ENCODE data around the gene C1orf21. TPM values are rescaled to one million over a fixed set of nuclear protein-coding genes. Genes with fewer than 3 reads are reported as not detected.

C1orf21 gene
- polyA plus RNA-seq, 3 donors: 0.23 to 1.1 (median 0.28) TPM

DNA sequence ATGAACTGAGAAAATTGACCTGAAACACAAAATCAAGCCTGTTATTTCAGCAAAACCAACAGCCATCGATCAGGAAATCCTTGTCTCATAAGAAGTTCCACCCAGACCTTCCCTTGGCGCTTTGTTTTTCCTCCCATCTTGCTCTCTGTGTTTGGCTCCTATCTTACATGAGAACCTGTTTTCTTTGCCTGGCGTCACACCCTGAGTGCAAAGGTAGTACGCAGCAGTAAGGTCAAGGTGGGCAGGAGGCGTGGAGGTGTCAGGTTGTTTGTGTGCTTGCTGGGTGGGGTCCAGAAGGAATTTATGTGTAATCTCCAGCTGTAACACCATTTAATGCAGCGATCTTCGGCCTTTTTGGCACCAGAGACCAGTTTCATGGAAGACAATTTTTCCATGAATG is 50.5 kb downstream of the C1orf21 start:
- no peaks in the 10 kb centered on the region for H4K20me1 ChIP-seq (ENCODE audit: insufficient read depth, low read length)
- H3K4me1 ChIP-seq (ENCODE audit: control insufficient read depth in 1 of 2, insufficient read depth in 2 of 2, low read length in 2 of 2): no peaks in the 10 kb centered on the region
- H3K9me3 Mint-ChIP-seq: no peaks in the 10 kb centered on the region
- H3K4me3 ChIP-seq (replicated peaks in 1 of 3; ENCODE audit: low read depth in 2 of 3, low read length in 3 of 3): no peak overlapping the region
- no peak overlapping the region for H3K27ac ChIP-seq (ENCODE audit: low read depth in 1 of 2, low read length in 2 of 2)
- H3K9me3 ChIP-seq (replicated peaks in 1 of 2; ENCODE audit: control insufficient read depth in 1 of 2, insufficient read depth in 1 of 2, low read length in 2 of 2): no peaks in the 10 kb centered on the region
- H3K36me3 ChIP-seq (replicated peaks in 1 of 2; ENCODE audit: control insufficient read depth in 1 of 2, insufficient read depth in 2 of 2, low read length in 2 of 2): no peaks in the 10 kb centered on the region
- H3K4me1 Mint-ChIP-seq: no peaks in the 10 kb centered on the region
- no peak overlapping the region for H2AFZ ChIP-seq (ENCODE audit: insufficient read depth, low read depth, low read length, poor library complexity, severe bottlenecking)
- H3K36me3 Mint-ChIP-seq: no peaks in the 10 kb centered on the region
- DNase-seq: no peak
- WGBS (ENCODE audit: insufficient coverage): 100% methylated on average over 3 of the region's 7 CpGs
- H3K4me2 ChIP-seq (replicated peaks; ENCODE audit: extremely low read depth, low read length, poor library complexity, severe bottlenecking): no peak overlapping the region
- H3K4me3 Mint-ChIP-seq: no peak overlapping the region
- H3K27me3 ChIP-seq (ENCODE audit: control insufficient read depth in 2 of 2, insufficient read depth in 2 of 2, low read length in 2 of 2): no peaks in the 10 kb centered on the region
- H3K27ac Mint-ChIP-seq: no peak overlapping the region
- intact Hi-C loops (cut with micrococcal nuclease): no loop called here
- no peaks in the 10 kb centered on the region for H3K79me2 ChIP-seq (ENCODE audit: insufficient read depth, low read length)
- TF ChIP-seq, protein P1, sequence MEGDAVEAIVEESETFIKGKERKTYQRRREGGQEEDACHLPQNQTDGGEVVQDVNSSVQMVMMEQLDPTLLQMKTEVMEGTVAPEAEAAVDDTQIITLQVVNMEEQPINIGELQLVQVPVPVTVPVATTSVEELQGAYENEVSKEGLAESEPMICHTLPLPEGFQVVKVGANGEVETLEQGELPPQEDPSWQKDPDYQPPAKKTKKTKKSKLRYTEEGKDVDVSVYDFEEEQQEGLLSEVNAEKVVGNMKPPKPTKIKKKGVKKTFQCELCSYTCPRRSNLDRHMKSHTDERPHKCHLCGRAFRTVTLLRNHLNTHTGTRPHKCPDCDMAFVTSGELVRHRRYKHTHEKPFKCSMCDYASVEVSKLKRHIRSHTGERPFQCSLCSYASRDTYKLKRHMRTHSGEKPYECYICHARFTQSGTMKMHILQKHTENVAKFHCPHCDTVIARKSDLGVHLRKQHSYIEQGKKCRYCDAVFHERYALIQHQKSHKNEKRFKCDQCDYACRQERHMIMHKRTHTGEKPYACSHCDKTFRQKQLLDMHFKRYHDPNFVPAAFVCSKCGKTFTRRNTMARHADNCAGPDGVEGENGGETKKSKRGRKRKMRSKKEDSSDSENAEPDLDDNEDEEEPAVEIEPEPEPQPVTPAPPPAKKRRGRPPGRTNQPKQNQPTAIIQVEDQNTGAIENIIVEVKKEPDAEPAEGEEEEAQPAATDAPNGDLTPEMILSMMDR (IDR thresholded peaks at IDR 0.05): no peak
- H3K27me3 Mint-ChIP-seq (ENCODE audit: low read depth in 3 of 3): no peaks in the 10 kb centered on the region
- H3K9ac ChIP-seq (ENCODE audit: insufficient read depth, low read length, poor library complexity, severe bottlenecking): no peak overlapping the region

DNA sequence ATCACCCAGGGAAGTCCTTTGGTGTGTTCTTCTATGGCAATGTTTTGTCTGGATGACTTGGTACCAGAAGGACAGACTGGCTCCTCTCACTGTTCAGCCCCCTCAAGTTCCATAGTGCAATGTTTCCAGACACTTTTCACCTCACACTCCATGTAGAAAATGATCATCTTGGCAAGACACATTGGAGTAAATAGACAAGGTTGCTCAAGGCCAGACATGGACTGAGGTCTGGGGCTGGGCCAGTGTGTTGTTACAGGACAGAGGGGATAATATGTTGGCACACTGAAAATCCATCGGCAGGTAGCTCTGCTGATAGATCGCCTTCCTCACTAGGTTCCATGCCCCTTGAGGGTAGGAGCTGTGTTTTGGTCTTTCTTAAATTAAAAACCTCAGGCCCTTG is 51.5 kb downstream of the C1orf21 start:
- TF ChIP-seq, protein P1 (IDR thresholded peaks at IDR 0.05): no peak
- H3K4me3 Mint-ChIP-seq: no peak overlapping the region

More for the DNA sequence above, 51.5 kb downstream of the C1orf21 start:
- H3K27me3 ChIP-seq (ENCODE audit: control insufficient read depth in 2 of 2, insufficient read depth in 2 of 2, low read length in 2 of 2): no peaks in the 10 kb centered on the region
- H3K9ac ChIP-seq (ENCODE audit: insufficient read depth, low read length, poor library complexity, severe bottlenecking): no peak overlapping the region
- no peaks in the 10 kb centered on the region for H3K36me3 ChIP-seq (replicated peaks in 1 of 2; ENCODE audit: control insufficient read depth in 1 of 2, insufficient read depth in 2 of 2, low read length in 2 of 2)
- H3K79me2 ChIP-seq (ENCODE audit: insufficient read depth, low read length): no peaks in the 10 kb centered on the region
- H2AFZ ChIP-seq (ENCODE audit: insufficient read depth, low read depth, low read length, poor library complexity, severe bottlenecking): no peak overlapping the region
- no peak for DNase-seq
- no CpG with 5 or more reads among the region's 2 CpGs for WGBS (ENCODE audit: insufficient coverage)
- no peaks in the 10 kb centered on the region for H3K4me1 ChIP-seq (ENCODE audit: control insufficient read depth in 1 of 2, insufficient read depth in 2 of 2, low read length in 2 of 2)
- no peaks in the 10 kb centered on the region for H3K9me3 ChIP-seq (replicated peaks in 1 of 2; ENCODE audit: control insufficient read depth in 1 of 2, insufficient read depth in 1 of 2, low read length in 2 of 2)
- H3K9me3 Mint-ChIP-seq: no peaks in the 10 kb centered on the region
- H3K36me3 Mint-ChIP-seq: no peaks in the 10 kb centered on the region
- intact Hi-C loops (cut with micrococcal nuclease): no loop called here
- H3K27me3 Mint-ChIP-seq (ENCODE audit: low read depth in 3 of 3): no peaks in the 10 kb centered on the region
- H3K4me2 ChIP-seq (replicated peaks; ENCODE audit: extremely low read depth, low read length, poor library complexity, severe bottlenecking): no peak overlapping the region
- no peak overlapping the region for H3K27ac ChIP-seq (ENCODE audit: low read depth in 1 of 2, low read length in 2 of 2)
- H3K4me1 Mint-ChIP-seq: no peaks in the 10 kb centered on the region
- no peak overlapping the region for H3K4me3 ChIP-seq (replicated peaks in 1 of 3; ENCODE audit: low read depth in 2 of 3, low read length in 3 of 3)
- peak overlapping the region in 1 of 7 donors; percentile 37 for H3K27ac Mint-ChIP-seq
- H4K20me1 ChIP-seq (ENCODE audit: insufficient read depth, low read length): no peaks in the 10 kb centered on the region
